GM12892 (cell line): Measurements from ENCODE around the gene CDK12.

Experiments
- POLR2A ChIP-seq: IDR thresholded peaks from 2 replicates; pipeline ENCODE4 v1.6.1; 2011; ENCODE audit warnings: low read depth, low read length, control low read depth
- POLR2AphosphoS5 ChIP-seq: IDR thresholded peaks from 2 replicates; pipeline ENCODE4 v1.6.1; 2011; ENCODE audit warnings: low read depth, low read length, control low read depth
- TAF1 ChIP-seq: IDR thresholded peaks from 2 replicates; pipeline ENCODE4 v1.6.1; 2011; ENCODE audit warnings: low read depth, mild to moderate bottlenecking, control low read depth, low read length, borderline replicate concordance

GRCh38 chr17:39527220-39527813 lies 66.0 kb downstream of the CDK12 start:
- TF ChIP-seq POLR2A (no peak), POLR2AphosphoS5 (no peak), TAF1 (no peak)
